ENCODE results near the gene TADA1. TPM values are rescaled to one million over a fixed set of nuclear protein-coding genes. Genes with fewer than 3 reads are reported as not detected.
A peak's percentile ranks its signal among the peaks of the same experiment; 100 is the strongest.

The TADA1 gene, protein sequence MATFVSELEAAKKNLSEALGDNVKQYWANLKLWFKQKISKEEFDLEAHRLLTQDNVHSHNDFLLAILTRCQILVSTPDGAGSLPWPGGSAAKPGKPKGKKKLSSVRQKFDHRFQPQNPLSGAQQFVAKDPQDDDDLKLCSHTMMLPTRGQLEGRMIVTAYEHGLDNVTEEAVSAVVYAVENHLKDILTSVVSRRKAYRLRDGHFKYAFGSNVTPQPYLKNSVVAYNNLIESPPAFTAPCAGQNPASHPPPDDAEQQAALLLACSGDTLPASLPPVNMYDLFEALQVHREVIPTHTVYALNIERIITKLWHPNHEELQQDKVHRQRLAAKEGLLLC
- total RNA-seq (ENCODE audit: unreplicated experiment) = 11.7 TPM
- long read RNA-seq, transcript TADA1-201 (8 exons, 2,159 nt) = major isoform, 11 of 11 reads
- long read RNA-seq, partial matches to known transcripts = 0 of 11 reads
- long read RNA-seq, other reads (novel, unspliced or antisense) = 0 of 11 reads

DNA sequence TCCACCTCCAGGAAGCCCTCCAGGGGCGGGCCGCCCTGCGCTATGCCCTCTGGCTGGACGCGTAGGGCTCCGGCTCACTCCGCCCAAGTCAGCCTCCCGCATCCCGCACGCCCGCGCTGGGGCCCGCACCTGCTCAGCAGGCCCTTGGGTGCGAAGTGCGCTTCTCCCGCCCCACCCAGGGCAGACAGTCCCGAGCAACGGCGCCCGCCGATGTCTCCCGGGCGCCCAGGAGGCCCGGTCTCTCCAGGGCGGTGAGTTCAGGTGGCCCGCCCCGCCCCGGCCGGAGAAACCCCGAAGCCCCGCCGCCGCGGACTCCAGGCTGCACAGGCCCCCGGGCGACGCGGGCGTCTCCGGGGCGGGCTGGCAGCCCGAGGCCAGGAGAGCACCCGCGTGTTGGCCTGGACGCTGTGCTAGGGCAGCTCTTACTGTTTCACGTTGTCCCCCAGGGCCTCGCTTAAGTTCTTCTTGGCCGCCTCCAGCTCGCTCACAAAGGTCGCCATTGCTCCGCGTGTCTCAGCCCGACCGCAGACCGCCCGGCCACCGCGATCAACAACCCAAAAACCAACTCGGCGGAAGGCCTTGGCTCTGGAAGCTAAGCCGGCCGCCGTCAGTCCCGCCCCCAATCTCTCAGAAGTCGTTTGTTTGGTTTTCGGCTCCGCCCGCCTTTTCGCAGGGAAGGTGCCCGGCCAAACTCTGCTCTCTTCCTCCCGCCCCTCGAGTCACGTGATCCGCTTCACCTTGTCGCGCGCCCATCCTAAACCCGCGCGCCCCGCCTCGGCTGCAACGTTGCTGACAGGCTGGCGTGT is at the start of gene TADA1:
Gene TADA1, minus strand, starts transcription at position 531 of the 806 bp plus-strand sequence. Its CDS starts 31 bp downstream, at position 500.
- Mint-ChIP-seq H3K4me1 (ENCODE audit: unreplicated experiment) (peaks cover 15% of the 10 kb centered on the region), H3K4me3 (ENCODE audit: unreplicated experiment) (peak within 1 kb of the TSS; percentile 94), H3K9me3 (ENCODE audit: unreplicated experiment) (no peaks in the 10 kb centered on the region), H3K27me3 (ENCODE audit: unreplicated experiment) (peaks cover 11% of the 10 kb centered on the region), H3K36me3 (ENCODE audit: low read depth, unreplicated experiment) (peaks cover 8% of the 10 kb centered on the region), H3K27ac (ENCODE audit: unreplicated experiment) (peak within 1 kb of the TSS; percentile 76)
- TF ChIP-seq, protein P1, sequence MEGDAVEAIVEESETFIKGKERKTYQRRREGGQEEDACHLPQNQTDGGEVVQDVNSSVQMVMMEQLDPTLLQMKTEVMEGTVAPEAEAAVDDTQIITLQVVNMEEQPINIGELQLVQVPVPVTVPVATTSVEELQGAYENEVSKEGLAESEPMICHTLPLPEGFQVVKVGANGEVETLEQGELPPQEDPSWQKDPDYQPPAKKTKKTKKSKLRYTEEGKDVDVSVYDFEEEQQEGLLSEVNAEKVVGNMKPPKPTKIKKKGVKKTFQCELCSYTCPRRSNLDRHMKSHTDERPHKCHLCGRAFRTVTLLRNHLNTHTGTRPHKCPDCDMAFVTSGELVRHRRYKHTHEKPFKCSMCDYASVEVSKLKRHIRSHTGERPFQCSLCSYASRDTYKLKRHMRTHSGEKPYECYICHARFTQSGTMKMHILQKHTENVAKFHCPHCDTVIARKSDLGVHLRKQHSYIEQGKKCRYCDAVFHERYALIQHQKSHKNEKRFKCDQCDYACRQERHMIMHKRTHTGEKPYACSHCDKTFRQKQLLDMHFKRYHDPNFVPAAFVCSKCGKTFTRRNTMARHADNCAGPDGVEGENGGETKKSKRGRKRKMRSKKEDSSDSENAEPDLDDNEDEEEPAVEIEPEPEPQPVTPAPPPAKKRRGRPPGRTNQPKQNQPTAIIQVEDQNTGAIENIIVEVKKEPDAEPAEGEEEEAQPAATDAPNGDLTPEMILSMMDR (IDR thresholded peaks at IDR 0.05; ENCODE audit: unreplicated experiment) = no peak
- peak; percentile 96 for DNase-seq (ENCODE audit: low spot score)

GRCh38 chr1:166924823-166925541 is 48.9 kb upstream of the TADA1 start:
- no peak overlapping the region for H3K4me3 Mint-ChIP-seq (ENCODE audit: unreplicated experiment)
- no peaks in the 10 kb centered on the region for H3K9me3 Mint-ChIP-seq (ENCODE audit: unreplicated experiment)
- TF ChIP-seq, protein P1 (IDR thresholded peaks at IDR 0.05; ENCODE audit: unreplicated experiment) = no peak
- H3K36me3 Mint-ChIP-seq (ENCODE audit: low read depth, unreplicated experiment) = no peaks in the 10 kb centered on the region
- no peak for DNase-seq (ENCODE audit: low spot score)
- no peaks in the 10 kb centered on the region for H3K4me1 Mint-ChIP-seq (ENCODE audit: unreplicated experiment)
- H3K27me3 Mint-ChIP-seq (ENCODE audit: unreplicated experiment) = peaks cover 14% of the 10 kb centered on the region
- H3K27ac Mint-ChIP-seq (ENCODE audit: unreplicated experiment) = no peak overlapping the region

DNA sequence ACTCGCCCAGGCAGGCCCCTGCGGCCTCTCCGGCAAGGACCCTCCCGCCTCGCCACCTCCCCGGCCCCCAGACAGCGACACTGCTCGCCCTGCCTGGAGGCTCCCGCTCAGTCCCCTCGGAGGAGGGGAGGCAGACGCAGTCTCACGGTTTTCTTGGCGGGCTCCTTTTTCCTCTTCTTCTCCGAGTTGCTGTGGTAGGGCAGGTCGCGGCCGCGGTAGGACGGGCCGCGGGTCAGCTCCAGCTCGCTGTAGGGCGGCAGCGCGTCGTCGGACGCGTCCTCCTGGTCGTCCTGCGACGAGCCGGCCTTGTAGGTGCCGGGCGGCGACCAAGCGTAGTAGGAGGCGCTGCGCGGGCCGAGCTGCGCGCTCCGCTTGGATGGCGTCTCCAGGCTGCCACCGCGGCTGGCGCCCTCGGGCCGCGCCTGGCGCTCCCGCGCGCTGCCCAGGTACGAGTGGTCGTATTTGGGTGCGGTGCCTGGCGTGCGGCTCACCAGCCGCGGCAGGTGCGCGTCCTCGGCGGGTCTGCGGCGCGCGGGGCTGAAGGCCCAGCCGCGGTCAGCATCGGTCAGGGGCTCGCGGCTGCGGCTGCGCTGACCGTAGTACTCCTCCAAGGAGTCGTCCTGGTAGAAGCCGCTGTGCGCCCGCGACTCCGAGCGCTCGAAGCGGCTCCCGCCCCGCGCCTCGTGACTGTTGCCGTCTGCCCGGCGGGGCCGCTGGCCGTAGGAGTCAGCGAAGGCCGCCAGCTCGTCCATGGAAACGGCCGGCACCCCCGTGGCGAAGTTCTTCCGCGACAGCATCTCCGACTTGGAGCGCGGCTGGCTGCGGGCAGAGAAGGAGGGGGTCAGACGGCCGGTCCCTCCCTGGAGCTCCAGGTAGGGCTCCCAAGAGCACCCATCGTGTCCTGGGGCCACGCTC is 44.8 kb upstream of the TADA1 start:
- Mint-ChIP-seq H3K4me1 (ENCODE audit: unreplicated experiment) (no peaks in the 10 kb centered on the region), H3K36me3 (ENCODE audit: low read depth, unreplicated experiment) (no peaks in the 10 kb centered on the region), H3K27me3 (ENCODE audit: unreplicated experiment) (peaks cover 19% of the 10 kb centered on the region), H3K4me3 (ENCODE audit: unreplicated experiment) (no peak overlapping the region), H3K27ac (ENCODE audit: unreplicated experiment) (no peak overlapping the region), H3K9me3 (ENCODE audit: unreplicated experiment) (no peaks in the 10 kb centered on the region)
- TF ChIP-seq, protein P1 (IDR thresholded peaks at IDR 0.05; ENCODE audit: unreplicated experiment) = no peak
- peak; percentile 52 for DNase-seq (ENCODE audit: low spot score)

- Mint-ChIP-seq H3K36me3 (ENCODE audit: low read depth, unreplicated experiment) (no peaks in the 10 kb centered on the region), H3K27me3 (ENCODE audit: unreplicated experiment) (peaks cover 18% of the 10 kb centered on the region), H3K4me1 (ENCODE audit: unreplicated experiment) (no peaks in the 10 kb centered on the region), H3K9me3 (ENCODE audit: unreplicated experiment) (no peaks in the 10 kb centered on the region), H3K4me3 (ENCODE audit: unreplicated experiment) (no peak overlapping the region), H3K27ac (ENCODE audit: unreplicated experiment) (no peak overlapping the region)
- TF ChIP-seq, protein P1 (IDR thresholded peaks at IDR 0.05; ENCODE audit: unreplicated experiment) = no peak
- DNase-seq (ENCODE audit: low spot score) = no peak
Measured at GRCh38 chr1:166918956-166919316, 42.9 kb upstream of the TADA1 start.
